Measurements from ENCODE around the gene RIC3.

The RIC3 gene

GRCh38 chr11:8156877-8157276 is 11.9 kb downstream of the RIC3 start:
- no peak overlapping the region for H3K4me3 ChIP-seq (ENCODE audit: low read length)
- no peak for TF ChIP-seq ZNF274 (IDR thresholded peaks at IDR 0.05; ENCODE audit: low read depth, low read length)

GRCh38 chr11:8149726-8150125 is 19.1 kb downstream of the RIC3 start:
- no peak for TF ChIP-seq ZNF274 (IDR thresholded peaks at IDR 0.05; ENCODE audit: low read depth, low read length)
- H3K4me3 ChIP-seq (ENCODE audit: low read length) = no peak overlapping the region

DNA sequence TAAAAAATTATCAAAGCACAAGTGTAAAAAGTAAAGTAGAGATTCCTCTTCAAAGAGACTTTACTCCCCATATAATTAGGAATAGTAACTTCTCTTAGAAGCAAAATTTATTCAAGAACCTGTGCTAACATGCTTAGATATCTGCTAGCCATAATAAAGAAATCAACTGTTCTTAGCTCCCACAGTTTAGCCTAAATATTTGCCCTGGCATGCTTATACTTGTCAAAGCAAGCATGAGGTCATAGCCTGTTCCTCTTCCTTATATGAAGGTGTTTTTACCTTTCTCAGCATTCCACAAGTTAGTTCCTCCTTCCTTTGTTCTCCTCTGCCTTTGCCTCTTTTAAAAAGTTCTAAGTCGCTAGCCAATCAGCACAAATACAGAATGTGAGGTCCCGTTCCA is 30.3 kb downstream of the RIC3 start:
- no peak for TF ChIP-seq ZNF274 (IDR thresholded peaks at IDR 0.05; ENCODE audit: low read depth, low read length)
- H3K4me3 ChIP-seq (ENCODE audit: low read length) = no peak overlapping the region

DNA sequence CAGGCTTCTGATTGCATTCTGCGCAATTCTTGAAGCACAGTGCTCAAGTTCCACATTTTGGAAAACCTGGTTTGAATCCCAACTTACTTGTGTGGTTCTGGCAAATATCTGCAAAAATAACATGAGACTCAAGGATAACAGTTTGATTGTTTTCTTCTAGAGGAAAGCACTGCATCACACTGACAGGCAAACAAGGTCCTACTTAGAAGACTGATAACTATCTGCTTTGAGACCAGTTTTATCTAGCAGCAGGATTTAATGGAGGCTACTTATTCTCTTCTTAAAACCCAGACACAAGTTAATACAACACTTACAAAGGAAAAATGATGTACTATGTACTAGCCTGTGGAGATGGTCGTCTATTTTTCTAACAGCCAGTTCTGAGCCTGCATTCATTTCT is 41.4 kb downstream of the RIC3 start:
- no peak for TF ChIP-seq ZNF274 (IDR thresholded peaks at IDR 0.05; ENCODE audit: low read depth, low read length)
- H3K4me3 ChIP-seq (ENCODE audit: low read length) = no peak overlapping the region

- no peak for TF ChIP-seq ZNF274 (IDR thresholded peaks at IDR 0.05; ENCODE audit: low read depth, low read length)
- H3K4me3 ChIP-seq (ENCODE audit: low read length) = no peak overlapping the region
Measured at GRCh38 chr11:8126649-8127289, 42.1 kb downstream of the RIC3 start.

DNA sequence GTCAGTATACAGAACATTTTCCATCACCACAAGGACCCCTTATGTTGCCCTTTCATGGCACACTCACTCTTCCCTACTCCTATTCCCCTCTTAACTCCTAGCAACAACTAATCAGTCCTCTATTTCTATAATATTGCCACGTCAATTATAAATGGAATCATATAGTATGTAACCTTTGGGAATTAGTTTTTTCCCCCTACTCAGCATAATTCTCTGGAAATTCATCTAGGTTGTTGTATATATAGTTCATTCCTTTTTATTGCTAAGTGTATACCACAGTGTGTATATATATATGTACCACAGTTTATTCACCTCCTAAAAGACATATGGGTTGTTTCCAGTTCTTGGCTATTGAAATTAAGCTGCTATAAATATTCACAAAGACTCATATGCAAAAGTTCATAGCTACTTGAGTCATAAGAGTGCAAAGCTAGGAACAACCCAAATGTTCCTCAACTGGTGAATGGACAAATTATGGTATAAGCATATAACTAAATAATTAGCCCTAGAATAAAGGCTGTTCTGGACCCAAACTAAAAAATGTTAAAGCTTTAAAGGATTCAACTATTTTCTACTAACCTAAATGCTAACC is 46.6 kb downstream of the RIC3 start:
- H3K4me3 ChIP-seq (ENCODE audit: low read length) = no peak overlapping the region
- no peak for TF ChIP-seq ZNF274 (IDR thresholded peaks at IDR 0.05; ENCODE audit: low read depth, low read length)

GRCh38 chr11:8111636-8112035 is 57.2 kb downstream of the RIC3 start:
- no peak overlapping the region for H3K4me3 ChIP-seq (ENCODE audit: low read length)
- no peak for TF ChIP-seq ZNF274 (IDR thresholded peaks at IDR 0.05; ENCODE audit: low read depth, low read length)

DNA sequence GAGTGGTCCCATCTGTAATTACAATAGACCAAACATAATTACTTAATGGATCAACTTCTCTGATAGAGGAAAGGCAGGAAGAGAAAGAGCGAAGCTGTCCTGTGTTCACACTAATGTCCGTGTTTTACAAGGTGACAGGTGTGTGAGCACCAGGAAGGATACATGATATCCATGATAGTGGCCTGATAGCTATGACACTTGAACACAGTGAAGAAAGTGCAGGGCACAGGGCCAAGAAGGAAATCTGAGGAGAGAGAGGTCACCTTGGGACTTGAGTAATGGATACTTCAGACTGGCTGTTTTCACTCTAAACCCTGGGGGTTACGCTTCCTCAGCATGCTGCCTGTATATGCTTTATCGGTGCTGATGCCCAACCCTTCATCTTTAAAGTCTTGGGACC is 58.4 kb downstream of the RIC3 start:
- TF ChIP-seq ZNF274 (IDR thresholded peaks at IDR 0.05; ENCODE audit: low read depth, low read length) = no peak
- no peak overlapping the region for H3K4me3 ChIP-seq (ENCODE audit: low read length)

- no peak for TF ChIP-seq ZNF274 (IDR thresholded peaks at IDR 0.05; ENCODE audit: low read depth, low read length)
- no peak overlapping the region for H3K4me3 ChIP-seq (ENCODE audit: low read length)
Measured at GRCh38 chr11:8109675-8110074, 59.1 kb downstream of the RIC3 start.

DNA sequence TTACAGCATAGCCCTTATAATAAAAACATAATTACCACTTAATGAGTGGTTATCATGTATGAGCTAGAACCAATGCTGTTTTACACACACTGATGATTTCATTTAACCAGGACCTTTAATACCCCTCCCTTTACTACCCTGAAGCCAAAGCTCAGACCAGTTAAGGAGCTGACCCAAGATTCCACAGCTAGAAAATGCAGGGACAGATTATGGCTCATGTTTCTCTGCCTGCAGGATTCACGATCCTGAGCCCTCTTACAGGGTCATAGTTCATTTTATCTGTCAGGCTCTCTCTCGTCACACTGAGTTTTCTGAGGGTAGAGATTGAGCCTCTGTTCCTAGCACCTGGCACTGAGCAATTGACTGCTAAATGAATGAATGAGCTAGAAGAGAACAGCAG is 60.4 kb downstream of the RIC3 start:
- no peak for TF ChIP-seq ZNF274 (IDR thresholded peaks at IDR 0.05; ENCODE audit: low read depth, low read length)
- no peak overlapping the region for H3K4me3 ChIP-seq (ENCODE audit: low read length)

GRCh38 chr11:8107642-8108041 is 61.2 kb downstream of the RIC3 start:
- TF ChIP-seq ZNF274 (IDR thresholded peaks at IDR 0.05; ENCODE audit: low read depth, low read length) = no peak
- no peak overlapping the region for H3K4me3 ChIP-seq (ENCODE audit: low read length)

DNA sequence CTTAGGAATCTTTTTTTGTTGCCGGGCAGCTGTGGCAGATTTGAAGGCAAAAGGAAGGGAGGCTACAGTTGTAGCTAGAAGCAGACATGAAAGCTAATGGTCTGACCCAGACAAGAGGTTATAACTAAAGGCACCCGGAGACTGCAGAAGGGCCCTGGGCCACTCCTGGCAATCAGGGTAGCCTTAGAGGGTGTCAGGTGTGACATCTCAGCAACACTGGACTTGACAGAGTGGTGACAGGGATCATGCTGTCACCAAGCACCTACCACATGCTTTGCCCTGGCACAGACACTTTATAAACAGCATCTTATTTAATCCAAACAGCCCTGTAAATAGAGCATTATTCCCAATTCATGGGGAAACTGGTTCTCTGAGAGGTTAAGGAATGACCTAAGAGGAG is 62.1 kb downstream of the RIC3 start:
- TF ChIP-seq ZNF274 (IDR thresholded peaks at IDR 0.05; ENCODE audit: low read depth, low read length) = no peak
- no peak overlapping the region for H3K4me3 ChIP-seq (ENCODE audit: low read length)

GRCh38 chr11:8105666-8106065 is 63.2 kb downstream of the RIC3 start:
- no peak overlapping the region for H3K4me3 ChIP-seq (ENCODE audit: low read length)
- no peak for TF ChIP-seq ZNF274 (IDR thresholded peaks at IDR 0.05; ENCODE audit: low read depth, low read length)

GRCh38 chr11:8105133-8105532 is 63.7 kb downstream of the RIC3 start:
- TF ChIP-seq ZNF274 (IDR thresholded peaks at IDR 0.05; ENCODE audit: low read depth, low read length) = no peak
- no peak overlapping the region for H3K4me3 ChIP-seq (ENCODE audit: low read length)

GRCh38 chr11:8103909-8104308 is 64.9 kb downstream of the RIC3 start:
- no peak for TF ChIP-seq ZNF274 (IDR thresholded peaks at IDR 0.05; ENCODE audit: low read depth, low read length)
- H3K4me3 ChIP-seq (ENCODE audit: low read length) = no peak overlapping the region

GRCh38 chr11:8102965-8103364 is 65.9 kb downstream of the RIC3 start:
- no peak for TF ChIP-seq ZNF274 (IDR thresholded peaks at IDR 0.05; ENCODE audit: low read depth, low read length)
- no peak overlapping the region for H3K4me3 ChIP-seq (ENCODE audit: low read length)

Data from GM08714 (cell line).